GM12892 (cell line): ENCODE measurements around the gene SDK2.

ENCODE experiments used
- POLR2A ChIP-seq: IDR thresholded peaks from 2 replicates; pipeline ENCODE4 v1.6.1; 2011; ENCODE audit warnings: low read depth, low read length, control low read depth
- POLR2AphosphoS5 ChIP-seq: IDR thresholded peaks from 2 replicates; pipeline ENCODE4 v1.6.1; 2011; ENCODE audit warnings: low read depth, low read length, control low read depth

DNA sequence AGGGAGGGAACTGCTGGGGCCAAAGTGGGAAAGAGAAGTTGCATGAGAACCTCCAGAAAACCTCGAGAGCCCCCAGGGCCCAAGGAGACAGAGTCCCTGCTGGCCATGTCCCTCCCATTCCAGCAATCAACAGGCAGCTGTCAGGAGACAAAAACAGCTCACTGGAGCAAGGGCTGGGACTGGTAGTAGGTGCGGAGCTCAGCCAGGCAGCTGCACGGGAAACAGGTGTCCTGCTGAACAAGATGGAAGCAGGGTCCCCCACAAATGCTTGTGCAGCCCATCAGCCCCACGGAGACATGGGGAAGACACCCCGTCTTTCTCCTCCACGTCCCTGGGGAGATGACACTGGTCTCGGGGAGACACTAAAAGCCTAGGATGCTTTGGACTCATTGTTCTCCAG, 34.5 kb downstream of the SDK2 start:
- TF ChIP-seq POLR2A: no peak
- no peak for TF ChIP-seq POLR2AphosphoS5
